Ovary (tissue), 3 donors: ENCODE results near the gene RASGEF1C.

Experiments used
- EP300 ChIP-seq: sonication (generic); formaldehyde crosslinking; IDR thresholded peaks from one replicate; pipeline ENCODE4 v1.6.1; 2017; ENCODE audit warnings: antibody characterized with exemption
- POLR2A ChIP-seq: fragments of 450-650 bp; IDR thresholded peaks from one replicate; pipeline ENCODE4 v1.6.1; 2017; ENCODE audit warnings: antibody characterized with exemption, mild to moderate bottlenecking, moderate library complexity
- TF ChIP-seq, protein P1 (sequence below), 3 donors: fragments of 450-650 bp in 2 of 3; fragments of 200-600 bp in 1 of 3; IDR thresholded peaks; one replicate each; pipeline versions ENCODE4 v1.5.1 to v1.8.0; 2016 to 2022; ENCODE audit warnings: antibody characterized with exemption in 3 of 3, mild to moderate bottlenecking in 1 of 3
- donor health status: DM: no; HTN: no; CAD: no.

DNA sequence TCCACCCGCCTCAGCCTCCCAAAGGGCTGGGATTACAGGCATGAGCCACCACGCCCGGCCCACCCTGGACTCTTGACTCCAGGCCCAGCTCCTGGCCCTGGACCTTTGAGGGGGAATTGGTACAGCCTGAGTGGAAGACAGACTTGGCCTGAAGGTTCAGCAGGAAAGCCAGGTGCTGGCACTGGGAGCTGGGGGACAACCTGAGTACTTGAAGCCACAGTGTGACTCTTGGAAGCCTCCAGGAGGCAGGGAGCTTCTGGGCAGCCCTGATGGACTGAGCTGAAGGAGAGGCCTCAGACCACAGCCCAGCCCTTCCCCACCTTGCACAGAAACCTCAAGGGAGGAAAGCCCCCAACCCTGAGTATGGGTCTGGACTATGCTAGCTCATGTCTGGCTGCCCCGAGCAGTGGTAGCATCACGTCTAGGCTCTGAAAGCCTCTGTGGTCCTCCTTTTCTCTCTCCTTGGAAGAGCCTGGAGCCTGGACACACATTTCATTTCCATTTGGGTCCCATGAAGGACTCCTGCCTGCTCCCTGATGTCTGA, 54.1 kb downstream of the RASGEF1C start:
- TF ChIP-seq EP300 = no peak
- TF ChIP-seq, protein P1, sequence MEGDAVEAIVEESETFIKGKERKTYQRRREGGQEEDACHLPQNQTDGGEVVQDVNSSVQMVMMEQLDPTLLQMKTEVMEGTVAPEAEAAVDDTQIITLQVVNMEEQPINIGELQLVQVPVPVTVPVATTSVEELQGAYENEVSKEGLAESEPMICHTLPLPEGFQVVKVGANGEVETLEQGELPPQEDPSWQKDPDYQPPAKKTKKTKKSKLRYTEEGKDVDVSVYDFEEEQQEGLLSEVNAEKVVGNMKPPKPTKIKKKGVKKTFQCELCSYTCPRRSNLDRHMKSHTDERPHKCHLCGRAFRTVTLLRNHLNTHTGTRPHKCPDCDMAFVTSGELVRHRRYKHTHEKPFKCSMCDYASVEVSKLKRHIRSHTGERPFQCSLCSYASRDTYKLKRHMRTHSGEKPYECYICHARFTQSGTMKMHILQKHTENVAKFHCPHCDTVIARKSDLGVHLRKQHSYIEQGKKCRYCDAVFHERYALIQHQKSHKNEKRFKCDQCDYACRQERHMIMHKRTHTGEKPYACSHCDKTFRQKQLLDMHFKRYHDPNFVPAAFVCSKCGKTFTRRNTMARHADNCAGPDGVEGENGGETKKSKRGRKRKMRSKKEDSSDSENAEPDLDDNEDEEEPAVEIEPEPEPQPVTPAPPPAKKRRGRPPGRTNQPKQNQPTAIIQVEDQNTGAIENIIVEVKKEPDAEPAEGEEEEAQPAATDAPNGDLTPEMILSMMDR (IDR thresholded peaks at IDR 0.05) = no peak
- no peak for TF ChIP-seq POLR2A
